Measurements from ENCODE around the gene EYS. TPM values are rescaled to one million over a fixed set of nuclear protein-coding genes. Genes with fewer than 3 reads are reported as not detected.

Gene EYS
- total and polyA plus RNA-seq, 5 donors from 2014 or later: 0.03 to 0.09 (median 0.05) TPM; not detected in 1

GRCh38 chr6:63734923-63735322, 1972.1 kb downstream of the EYS start:
- Mint-ChIP-seq H3K27me3 (peaks cover 4% of the 10 kb centered on the region), H3K4me3 (no peak overlapping the region), H3K4me1 (peaks cover 0 to 3% (median 1%) of the 10 kb centered on the region in 4 donors), H3K9me3 (peaks cover 0 to 10% (median 1%) of the 10 kb centered on the region in 7 donors), H3K27ac (no peak overlapping the region), H3K36me3 (no peaks in the 10 kb centered on the region)
- H3K36me3 ChIP-seq (ENCODE audit: control insufficient read depth, insufficient read depth, low read length): no peaks in the 10 kb centered on the region
- no peak overlapping the region for H3K4me3 ChIP-seq (ENCODE audit: low read depth, low read length)
- no peak overlapping the region for H3K27ac ChIP-seq (ENCODE audit: insufficient read depth, low read length, poor library complexity, severe bottlenecking)
- no peaks in the 10 kb centered on the region for H3K4me1 ChIP-seq (ENCODE audit: control insufficient read depth, insufficient read depth, low read length, poor library complexity, severe bottlenecking)
- no peaks in the 10 kb centered on the region for H3K9me3 ChIP-seq (ENCODE audit: control insufficient read depth in 2 of 2, low read length in 2 of 2)
- no peaks in the 10 kb centered on the region for H3K27me3 ChIP-seq (ENCODE audit: control insufficient read depth, insufficient read depth, low read length)
- no peak for DNase-seq
- ATAC-seq (ENCODE audit: low read depth in 2 of 2): no peak

GRCh38 chr6:63732336-63732735, 1974.7 kb downstream of the EYS start:
- H3K4me1 Mint-ChIP-seq: peaks cover 0 to 6% (median 4%) of the 10 kb centered on the region in 4 donors
- H3K4me1 ChIP-seq (ENCODE audit: control insufficient read depth, insufficient read depth, low read length, poor library complexity, severe bottlenecking): no peaks in the 10 kb centered on the region

GRCh38 chr6:63731930-63732329, 1975.1 kb downstream of the EYS start:
- Histone ChIP-seq H3K36me3 (ENCODE audit: control insufficient read depth, insufficient read depth, low read length) (no peaks in the 10 kb centered on the region), H3K9me3 (ENCODE audit: control insufficient read depth in 2 of 2, low read length in 2 of 2) (no peaks in the 10 kb centered on the region), H3K27me3 (ENCODE audit: control insufficient read depth, insufficient read depth, low read length) (no peaks in the 10 kb centered on the region), H3K27ac (ENCODE audit: insufficient read depth, low read length, poor library complexity, severe bottlenecking) (no peak overlapping the region), H3K4me1 (ENCODE audit: control insufficient read depth, insufficient read depth, low read length, poor library complexity, severe bottlenecking) (no peaks in the 10 kb centered on the region), H3K4me3 (ENCODE audit: low read depth, low read length) (no peak overlapping the region)
- H3K27ac Mint-ChIP-seq: no peak overlapping the region
- H3K4me3 Mint-ChIP-seq: no peak overlapping the region
- no peak for DNase-seq
- peaks cover 3 to 6% (median 5%) of the 10 kb centered on the region in 4 donors for H3K4me1 Mint-ChIP-seq
- no peaks in the 10 kb centered on the region for H3K27me3 Mint-ChIP-seq
- no peaks in the 10 kb centered on the region for H3K36me3 Mint-ChIP-seq
- ATAC-seq (ENCODE audit: low read depth in 2 of 2): no peak
- peaks cover 0 to 5% (median 1%) of the 10 kb centered on the region in 7 donors for H3K9me3 Mint-ChIP-seq

More at GRCh38 chr6:63732336-63732735, 1974.7 kb downstream of the EYS start:
- Histone ChIP-seq H3K4me3 (ENCODE audit: low read depth, low read length) (no peak overlapping the region), H3K36me3 (ENCODE audit: control insufficient read depth, insufficient read depth, low read length) (no peaks in the 10 kb centered on the region), H3K27ac (ENCODE audit: insufficient read depth, low read length, poor library complexity, severe bottlenecking) (no peak overlapping the region), H3K27me3 (ENCODE audit: control insufficient read depth, insufficient read depth, low read length) (no peaks in the 10 kb centered on the region), H3K9me3 (ENCODE audit: control insufficient read depth in 2 of 2, low read length in 2 of 2) (no peaks in the 10 kb centered on the region)
- no peaks in the 10 kb centered on the region for H3K36me3 Mint-ChIP-seq
- no peak overlapping the region for H3K4me3 Mint-ChIP-seq
- DNase-seq: no peak
- H3K27ac Mint-ChIP-seq: no peak overlapping the region
- H3K27me3 Mint-ChIP-seq: no peaks in the 10 kb centered on the region
- H3K9me3 Mint-ChIP-seq: peaks cover 0 to 5% (median 1%) of the 10 kb centered on the region in 7 donors
- no peak for ATAC-seq (ENCODE audit: low read depth in 2 of 2)

GRCh38 chr6:63730311-63730710, 1976.7 kb downstream of the EYS start:
- ATAC-seq (ENCODE audit: low read depth in 2 of 2) (no peak), DNase-seq (no peak)
- no peaks in the 10 kb centered on the region for H3K36me3 Mint-ChIP-seq
- H3K27ac Mint-ChIP-seq: no peak overlapping the region
- H3K4me1 Mint-ChIP-seq: peaks cover 5 to 8% (median 6%) of the 10 kb centered on the region in 4 donors
- H3K9me3 Mint-ChIP-seq: peaks cover 0 to 1% (median 0%) of the 10 kb centered on the region in 7 donors
- H3K9me3 ChIP-seq (ENCODE audit: control insufficient read depth in 2 of 2, low read length in 2 of 2): no peaks in the 10 kb centered on the region
- H3K4me3 ChIP-seq (ENCODE audit: low read depth, low read length): no peak overlapping the region
- no peak overlapping the region for H3K27ac ChIP-seq (ENCODE audit: insufficient read depth, low read length, poor library complexity, severe bottlenecking)
- no peaks in the 10 kb centered on the region for H3K4me1 ChIP-seq (ENCODE audit: control insufficient read depth, insufficient read depth, low read length, poor library complexity, severe bottlenecking)
- no peak overlapping the region for H3K4me3 Mint-ChIP-seq
- H3K27me3 Mint-ChIP-seq: no peaks in the 10 kb centered on the region
- no peaks in the 10 kb centered on the region for H3K36me3 ChIP-seq (ENCODE audit: control insufficient read depth, insufficient read depth, low read length)
- H3K27me3 ChIP-seq (ENCODE audit: control insufficient read depth, insufficient read depth, low read length): no peaks in the 10 kb centered on the region

GRCh38 chr6:63724721-63725120, 1982.3 kb downstream of the EYS start:
- Mint-ChIP-seq H3K27ac (no peak overlapping the region), H3K36me3 (no peaks in the 10 kb centered on the region), H3K27me3 (no peaks in the 10 kb centered on the region), H3K9me3 (no peaks in the 10 kb centered on the region), H3K4me3 (no peak overlapping the region), H3K4me1 (peaks cover 5 to 11% (median 6%) of the 10 kb centered on the region in 4 donors)
- Histone ChIP-seq H3K27me3 (ENCODE audit: control insufficient read depth, insufficient read depth, low read length) (no peaks in the 10 kb centered on the region), H3K36me3 (ENCODE audit: control insufficient read depth, insufficient read depth, low read length) (no peaks in the 10 kb centered on the region), H3K4me1 (ENCODE audit: control insufficient read depth, insufficient read depth, low read length, poor library complexity, severe bottlenecking) (no peaks in the 10 kb centered on the region), H3K4me3 (ENCODE audit: low read depth, low read length) (no peak overlapping the region), H3K27ac (ENCODE audit: insufficient read depth, low read length, poor library complexity, severe bottlenecking) (no peak overlapping the region), H3K9me3 (ENCODE audit: control insufficient read depth in 2 of 2, low read length in 2 of 2) (no peaks in the 10 kb centered on the region)
- DNase-seq (no peak), ATAC-seq (ENCODE audit: low read depth in 2 of 2) (no peak)

- DNase-seq: no peak
- Mint-ChIP-seq H3K27ac (no peak overlapping the region), H3K4me1 (peaks cover 0 to 12% (median 5%) of the 10 kb centered on the region in 4 donors), H3K27me3 (no peaks in the 10 kb centered on the region), H3K36me3 (peaks cover 4% of the 10 kb centered on the region), H3K4me3 (no peak overlapping the region), H3K9me3 (no peaks in the 10 kb centered on the region)
- Histone ChIP-seq H3K9me3 (ENCODE audit: control insufficient read depth in 2 of 2, low read length in 2 of 2) (no peaks in the 10 kb centered on the region), H3K27ac (ENCODE audit: insufficient read depth, low read length, poor library complexity, severe bottlenecking) (no peak overlapping the region), H3K4me3 (ENCODE audit: low read depth, low read length) (no peak overlapping the region), H3K4me1 (ENCODE audit: control insufficient read depth, insufficient read depth, low read length, poor library complexity, severe bottlenecking) (no peaks in the 10 kb centered on the region), H3K36me3 (ENCODE audit: control insufficient read depth, insufficient read depth, low read length) (no peaks in the 10 kb centered on the region), H3K27me3 (ENCODE audit: control insufficient read depth, insufficient read depth, low read length) (no peaks in the 10 kb centered on the region)
- no peak for ATAC-seq (ENCODE audit: low read depth in 2 of 2)
Observed at GRCh38 chr6:63721181-63721580, 1985.8 kb downstream of the EYS start.

GRCh38 chr6:63716169-63716568, 1990.9 kb downstream of the EYS start:
- no peaks in the 10 kb centered on the region for H3K4me1 ChIP-seq (ENCODE audit: control insufficient read depth, insufficient read depth, low read length, poor library complexity, severe bottlenecking)
- ATAC-seq (ENCODE audit: low read depth in 2 of 2) (no peak), DNase-seq (no peak)
- H3K27me3 ChIP-seq (ENCODE audit: control insufficient read depth, insufficient read depth, low read length): no peaks in the 10 kb centered on the region
- peaks cover 0 to 12% (median 8%) of the 10 kb centered on the region in 4 donors for H3K4me1 Mint-ChIP-seq
- no peaks in the 10 kb centered on the region for H3K9me3 ChIP-seq (ENCODE audit: control insufficient read depth in 2 of 2, low read length in 2 of 2)
- H3K27me3 Mint-ChIP-seq: no peaks in the 10 kb centered on the region
- no peak overlapping the region for H3K4me3 Mint-ChIP-seq
- H3K9me3 Mint-ChIP-seq: no peaks in the 10 kb centered on the region
- H3K27ac ChIP-seq (ENCODE audit: insufficient read depth, low read length, poor library complexity, severe bottlenecking): no peak overlapping the region
- peak overlapping the region in 1 of 3 donors; percentile 15 for H3K27ac Mint-ChIP-seq
- H3K36me3 Mint-ChIP-seq: peaks cover 26% of the 10 kb centered on the region
- H3K4me3 ChIP-seq (ENCODE audit: low read depth, low read length): no peak overlapping the region
- peaks cover 21% of the 10 kb centered on the region for H3K36me3 ChIP-seq (ENCODE audit: control insufficient read depth, insufficient read depth, low read length)

- Mint-ChIP-seq H3K4me1 (peaks cover 0 to 17% (median 8%) of the 10 kb centered on the region in 4 donors), H3K4me3 (no peak overlapping the region), H3K9me3 (no peaks in the 10 kb centered on the region), H3K36me3 (peaks cover 42% of the 10 kb centered on the region), H3K27ac (no peak overlapping the region), H3K27me3 (no peaks in the 10 kb centered on the region)
- DNase-seq (peak in 1 of 3 donors; percentile 9), ATAC-seq (ENCODE audit: low read depth in 2 of 2) (no peak)
- Histone ChIP-seq H3K36me3 (ENCODE audit: control insufficient read depth, insufficient read depth, low read length) (peaks cover 41% of the 10 kb centered on the region), H3K4me1 (ENCODE audit: control insufficient read depth, insufficient read depth, low read length, poor library complexity, severe bottlenecking) (no peaks in the 10 kb centered on the region), H3K9me3 (ENCODE audit: control insufficient read depth in 2 of 2, low read length in 2 of 2) (no peaks in the 10 kb centered on the region), H3K27me3 (ENCODE audit: control insufficient read depth, insufficient read depth, low read length) (no peaks in the 10 kb centered on the region), H3K27ac (ENCODE audit: insufficient read depth, low read length, poor library complexity, severe bottlenecking) (no peak overlapping the region), H3K4me3 (ENCODE audit: low read depth, low read length) (no peak overlapping the region)
Observed at GRCh38 chr6:63714091-63714490, 1992.9 kb downstream of the EYS start.
